Testis (tissue), 3 donors: ENCODE measurements around the gene DGLUCY. TPM values are rescaled to one million over a fixed set of nuclear protein-coding genes. Genes with fewer than 3 reads are reported as not detected.

Source experiments
- DNase-seq: peaks from one replicate; pipeline ENCODE4 v3.0.0-alpha.2; 2019
- H3K27ac ChIP-seq, 2 donors: fragments of 200-600 bp; sonication (generic); one replicate each; pipeline ENCODE4 v1.5.1; 2019
- H3K27me3 ChIP-seq: fragments of 200-600 bp; sonication (generic); one replicate; pipeline ENCODE4 v1.5.1; 2019
- H3K36me3 ChIP-seq: fragments of 200-600 bp; sonication (generic); one replicate; pipeline ENCODE4 v1.5.1; 2017; ENCODE audit warnings: low read depth; ENCODE audit errors: missing control alignments
- H3K4me1 ChIP-seq: fragments of 200-600 bp; sonication (generic); one replicate; pipeline ENCODE4 v1.5.1; 2019
- H3K4me3 ChIP-seq, 2 donors: fragments of 200-600 bp; sonication (generic); one replicate each; pipeline ENCODE4 v1.5.1; 2017 to 2019
- H3K9me3 ChIP-seq: fragments of 200-600 bp; sonication (generic); one replicate; pipeline ENCODE4 v1.5.1; 2017
- POLR2A ChIP-seq: fragments of 450-650 bp; IDR thresholded peaks from one replicate; pipeline ENCODE4 v1.6.1; 2017; ENCODE audit warnings: antibody characterized with exemption, mild to moderate bottlenecking, moderate library complexity
- WGBS, 2 donors: methylation state at CpG; one replicate each; pipeline ENCODE4 v1.1.5; 2018; 5-methylcytosine and 5-hydroxymethylcytosine counted together
- intact Hi-C: fragments of 100-400 bp; cut with DNase I; formaldehyde crosslinking; loops from one replicate; pipeline ENCODE4 v1.15.1; 2023; ENCODE audit warnings: low total_unique reads
- polyA plus RNA-seq: library from polyadenylated mRNA; stranded (reverse); fragments of 350-450 nt; fragmentation: Illumina TruSeq; extraction: RNeasy Lipid Tissue Mini Kit (QIAGEN cat#74804); gene quantifications from one replicate; pipeline ENCODE4 v1.2.3, GENCODE V29; 2014; ENCODE audit warnings: low read depth, low replicate concordance; ENCODE audit not compliant: insufficient read depth
- total RNA-seq, 2 donors: library from RNA; depleted of rRNA; stranded (reverse); fragments of >200 nt; gene quantifications; one replicate each; pipeline ENCODE4 v1.2.3, GENCODE V29; 2016
- TF ChIP-seq, protein P1 (sequence below), 3 experiments: fragments of 450-650 bp in 2 of 3; fragments of 200-600 bp in 1 of 3; sonication (generic) in 1 of 3; IDR thresholded peaks; one replicate each; pipeline ENCODE4 v1.5.1; 2016 to 2019; ENCODE audit warnings: antibody characterized with exemption in 3 of 3, mild to moderate bottlenecking in 2 of 3, moderate library complexity in 1 of 3

The DGLUCY gene
- total and polyA plus RNA-seq, 3 donors from 2014 or later: 77.5 to 161 (median 145) TPM

DNA sequence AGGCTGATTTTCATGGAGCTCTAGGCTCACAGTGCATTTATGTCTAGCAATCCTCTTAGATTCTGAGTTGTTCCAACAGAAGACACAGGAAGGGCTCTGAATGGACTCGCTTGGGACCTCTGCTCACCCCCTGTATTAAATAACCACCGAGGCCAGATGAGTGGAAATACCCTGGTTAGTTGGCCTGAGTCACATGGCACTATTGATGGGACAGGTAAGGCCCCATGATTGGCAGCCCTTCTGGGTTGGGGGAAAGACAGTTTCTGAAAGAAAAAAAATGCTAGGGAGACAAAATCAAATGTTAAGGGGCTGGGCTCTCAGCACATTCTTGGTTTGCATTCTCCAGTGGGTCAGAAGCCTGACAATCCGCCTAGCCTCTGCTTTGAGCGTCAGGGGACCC lies 14.8 kb downstream of the DGLUCY start:
- intact Hi-C loops: no loop called here
- 92 to 93% methylated on average over 4 of the region's 4 CpGs for WGBS, 2 donors
- no peak for DNase-seq
- Histone ChIP-seq H3K27ac (no peak overlapping the region), H3K4me1 (no peaks in the 10 kb centered on the region), H3K4me3 (no peak overlapping the region), H3K36me3 (no peaks in the 10 kb centered on the region), H3K27me3 (no peaks in the 10 kb centered on the region), H3K9me3 (no peaks in the 10 kb centered on the region)
- TF ChIP-seq, protein P1, sequence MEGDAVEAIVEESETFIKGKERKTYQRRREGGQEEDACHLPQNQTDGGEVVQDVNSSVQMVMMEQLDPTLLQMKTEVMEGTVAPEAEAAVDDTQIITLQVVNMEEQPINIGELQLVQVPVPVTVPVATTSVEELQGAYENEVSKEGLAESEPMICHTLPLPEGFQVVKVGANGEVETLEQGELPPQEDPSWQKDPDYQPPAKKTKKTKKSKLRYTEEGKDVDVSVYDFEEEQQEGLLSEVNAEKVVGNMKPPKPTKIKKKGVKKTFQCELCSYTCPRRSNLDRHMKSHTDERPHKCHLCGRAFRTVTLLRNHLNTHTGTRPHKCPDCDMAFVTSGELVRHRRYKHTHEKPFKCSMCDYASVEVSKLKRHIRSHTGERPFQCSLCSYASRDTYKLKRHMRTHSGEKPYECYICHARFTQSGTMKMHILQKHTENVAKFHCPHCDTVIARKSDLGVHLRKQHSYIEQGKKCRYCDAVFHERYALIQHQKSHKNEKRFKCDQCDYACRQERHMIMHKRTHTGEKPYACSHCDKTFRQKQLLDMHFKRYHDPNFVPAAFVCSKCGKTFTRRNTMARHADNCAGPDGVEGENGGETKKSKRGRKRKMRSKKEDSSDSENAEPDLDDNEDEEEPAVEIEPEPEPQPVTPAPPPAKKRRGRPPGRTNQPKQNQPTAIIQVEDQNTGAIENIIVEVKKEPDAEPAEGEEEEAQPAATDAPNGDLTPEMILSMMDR (IDR thresholded peaks at IDR 0.05): no peak
- no peak for TF ChIP-seq POLR2A

GRCh38 chr14:91129261-91129660 lies 15.4 kb downstream of the DGLUCY start:
- intact Hi-C loops: no loop called here
- no peak overlapping the region for H3K4me3 ChIP-seq
- no peak overlapping the region for H3K27ac ChIP-seq
- 90 to 91% methylated on average over 2 of the region's 2 CpGs for WGBS, 2 donors
- H3K4me1 ChIP-seq: no peaks in the 10 kb centered on the region
- TF ChIP-seq, protein P1 (IDR thresholded peaks at IDR 0.05): no peak
- TF ChIP-seq POLR2A: no peak
- no peaks in the 10 kb centered on the region for H3K27me3 ChIP-seq
- no peak for DNase-seq
- no peaks in the 10 kb centered on the region for H3K36me3 ChIP-seq
- H3K9me3 ChIP-seq: no peaks in the 10 kb centered on the region

GRCh38 chr14:91135039-91135438 lies 21.2 kb downstream of the DGLUCY start:
- Histone ChIP-seq H3K9me3 (no peaks in the 10 kb centered on the region), H3K4me1 (no peaks in the 10 kb centered on the region), H3K4me3 (no peak overlapping the region), H3K36me3 (no peaks in the 10 kb centered on the region), H3K27me3 (no peaks in the 10 kb centered on the region), H3K27ac (no peak overlapping the region)
- intact Hi-C loops: no loop called here
- TF ChIP-seq, protein P1 (IDR thresholded peaks at IDR 0.05): no peak
- no peak for TF ChIP-seq POLR2A
- 90 to 94% methylated on average over 7 of the region's 7 CpGs for WGBS, 2 donors
- DNase-seq: no peak

DNA sequence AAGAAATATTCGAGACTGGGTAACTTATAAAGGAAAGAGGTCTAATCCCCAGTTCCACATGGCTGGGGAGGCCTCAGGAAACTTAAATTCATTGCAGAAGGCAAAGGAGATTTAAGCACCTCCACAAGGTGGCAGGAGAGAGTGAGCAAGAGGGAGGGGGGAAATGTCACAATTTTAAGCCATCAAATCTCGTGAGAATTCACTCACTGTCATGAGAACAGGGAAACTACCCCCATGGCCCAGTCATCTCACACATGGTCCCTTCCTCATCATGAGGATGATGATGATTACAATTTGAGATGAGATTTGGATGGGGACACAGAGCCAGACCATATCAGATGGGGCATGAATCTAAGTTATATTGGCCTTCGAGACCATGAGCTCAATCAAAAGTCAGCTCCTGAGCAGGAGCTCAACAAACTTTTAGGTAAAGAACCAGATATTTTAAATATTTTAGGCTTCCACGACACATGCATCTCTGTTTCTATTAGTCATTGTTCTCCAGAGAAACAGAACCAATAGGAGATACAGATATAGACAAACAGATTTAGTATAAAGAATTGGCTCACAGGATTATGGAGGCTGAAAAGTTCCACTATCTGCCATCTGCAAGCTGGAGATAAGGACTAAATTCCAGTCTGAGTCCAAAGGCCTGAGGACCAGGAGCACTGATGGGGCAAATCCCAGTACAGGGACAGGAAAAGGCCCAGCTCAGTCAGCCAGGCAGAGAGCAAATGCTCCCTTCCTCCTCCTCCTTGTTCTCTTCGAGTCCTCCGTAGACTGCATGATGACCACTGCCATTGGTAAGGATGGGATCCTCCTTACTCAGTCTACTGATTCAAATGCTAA lies 24.9 kb downstream of the DGLUCY start:
- Histone ChIP-seq H3K4me1 (no peaks in the 10 kb centered on the region), H3K4me3 (no peak overlapping the region), H3K9me3 (no peaks in the 10 kb centered on the region), H3K27ac (no peak overlapping the region), H3K27me3 (no peaks in the 10 kb centered on the region), H3K36me3 (no peaks in the 10 kb centered on the region)
- TF ChIP-seq POLR2A: no peak
- TF ChIP-seq, protein P1 (IDR thresholded peaks at IDR 0.05): peak in 1 of 3 experiments; percentile 28
- WGBS, 2 donors: 89% methylated on average over 6 of the region's 6 CpGs
- intact Hi-C loops: no loop called here
- DNase-seq: no peak

- H3K4me3 ChIP-seq: no peak overlapping the region
- H3K27ac ChIP-seq: no peak overlapping the region
- no peaks in the 10 kb centered on the region for H3K9me3 ChIP-seq
- H3K4me1 ChIP-seq: no peaks in the 10 kb centered on the region
- intact Hi-C loops: no loop called here
- no peaks in the 10 kb centered on the region for H3K36me3 ChIP-seq
- TF ChIP-seq, protein P1 (IDR thresholded peaks at IDR 0.05): no peak
- no peak for TF ChIP-seq POLR2A
- DNase-seq: no peak
- H3K27me3 ChIP-seq: no peaks in the 10 kb centered on the region
Observed at GRCh38 chr14:91139776-91140175, 25.9 kb downstream of the DGLUCY start.
